CD4-positive, alpha-beta T cell treated with Interleukin-4 for 4 hours (primary cell): ENCODE data around the gene PRSS56.
"Not testable (repeated sequence)": the region's sequence is repeated elsewhere in the genome, so short reads cannot be mapped to it uniquely, and the experiment has no call there.

Experiments used
- DNase-seq: peaks from one replicate; pipeline ENCODE4 v3.0.0-alpha.2; 2020

PRSS56 gene

GRCh38 chr2:232542715-232543467, 22.7 kb downstream of the PRSS56 start:
- DNase-seq: no peak

DNA sequence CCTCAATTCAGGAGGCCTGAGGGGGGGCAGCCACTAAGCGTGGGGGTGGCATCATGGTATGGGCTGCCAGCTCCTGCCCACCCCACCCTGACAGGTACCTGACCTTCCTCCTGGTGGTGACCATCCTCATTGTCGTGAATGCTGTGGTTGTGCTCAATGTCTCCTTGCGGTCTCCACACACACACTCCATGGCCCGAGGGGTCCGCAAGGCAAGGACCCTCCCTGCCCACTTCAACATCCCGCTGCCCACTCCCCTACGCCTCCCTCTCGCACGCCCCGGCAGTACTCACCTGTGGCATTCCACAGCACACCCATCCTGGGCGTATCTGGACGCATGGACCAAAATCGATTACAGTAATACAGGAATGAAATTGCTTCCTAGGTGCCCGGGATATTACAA, 23.3 kb downstream of the PRSS56 start:
- no peak for DNase-seq

- DNase-seq: no peak
Observed at GRCh38 chr2:232543928-232544631, 23.9 kb downstream of the PRSS56 start.

- DNase-seq: no peak
Observed at GRCh38 chr2:232544674-232545073, 24.5 kb downstream of the PRSS56 start.

DNA sequence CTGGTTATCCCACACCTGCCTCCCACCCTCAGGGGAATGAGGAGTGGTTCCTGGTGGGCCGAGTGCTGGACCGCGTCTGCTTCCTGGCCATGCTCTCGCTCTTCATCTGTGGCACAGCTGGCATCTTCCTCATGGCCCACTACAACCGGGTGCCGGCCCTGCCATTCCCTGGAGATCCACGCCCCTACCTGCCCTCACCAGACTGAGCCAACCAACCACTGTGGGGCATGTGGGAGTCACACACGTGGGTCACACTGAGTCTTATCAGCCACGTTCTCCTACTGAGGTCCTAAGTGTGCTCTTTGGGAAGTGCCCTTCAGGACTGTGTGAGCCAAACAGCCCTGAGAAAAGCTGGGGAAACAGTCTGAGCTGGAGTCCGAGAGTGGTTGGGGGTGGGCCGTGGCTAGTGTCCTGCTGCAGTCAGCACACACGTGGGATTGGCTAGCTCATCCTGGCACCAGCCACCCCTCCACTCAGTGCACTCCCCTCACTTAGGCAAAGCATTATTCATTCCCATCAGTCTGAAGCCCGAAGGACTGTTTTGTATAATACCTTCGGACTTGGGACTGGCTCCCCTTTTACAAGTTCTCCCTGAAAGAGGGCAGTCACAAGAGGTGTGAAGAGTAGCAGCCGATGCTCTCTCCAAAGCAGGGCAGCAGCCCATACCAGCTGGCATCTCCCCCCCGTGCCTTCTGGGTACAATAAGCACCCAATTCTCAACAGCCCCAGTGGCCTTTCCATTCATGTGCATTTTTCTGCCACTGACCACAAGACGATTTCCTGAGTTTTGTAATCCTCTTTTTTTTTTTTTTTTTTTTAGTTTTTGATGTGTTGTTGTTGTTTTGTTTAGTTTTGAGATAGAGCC, 25.6 kb downstream of the PRSS56 start:
- no peak for DNase-seq

GRCh38 chr2:232547991-232548390, 27.8 kb downstream of the PRSS56 start:
- no peak for DNase-seq

- no peak for DNase-seq
Observed at GRCh38 chr2:232549655-232550353, 29.6 kb downstream of the PRSS56 start.

- peak; percentile 90 for DNase-seq
Observed at GRCh38 chr2:232550354-232551249, 30.4 kb downstream of the PRSS56 start, which contains the start of the genes EIF4E2 and TIGD1. TSS of gene EIF4E2 (plus strand) at chr2:232550689. CDS start at chr2:232550725, 36 bp downstream. TSS of gene TIGD1 (minus strand) at chr2:232550557. CDS start at chr2:232549882, 675 bp downstream.

DNA sequence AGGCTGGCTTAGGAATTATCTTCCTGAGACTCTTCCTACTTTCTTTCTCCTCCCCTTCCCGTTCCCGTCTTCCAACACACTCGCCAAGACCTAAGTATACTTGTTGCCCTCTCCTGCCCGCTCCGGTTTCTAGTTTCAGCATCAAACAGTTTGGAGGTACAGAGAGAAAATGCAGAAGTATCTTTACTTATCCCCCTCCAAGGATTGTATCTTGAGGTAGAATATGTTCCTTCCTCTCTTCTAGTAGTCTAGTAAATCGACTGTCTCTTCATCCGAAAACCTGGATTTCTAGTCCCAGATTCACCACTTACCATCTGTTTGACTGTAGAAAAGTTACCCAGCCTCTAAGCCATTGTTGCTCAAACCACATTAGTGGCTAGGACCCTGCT, 31.1 kb downstream of the PRSS56 start:
- DNase-seq: no peak

DNA sequence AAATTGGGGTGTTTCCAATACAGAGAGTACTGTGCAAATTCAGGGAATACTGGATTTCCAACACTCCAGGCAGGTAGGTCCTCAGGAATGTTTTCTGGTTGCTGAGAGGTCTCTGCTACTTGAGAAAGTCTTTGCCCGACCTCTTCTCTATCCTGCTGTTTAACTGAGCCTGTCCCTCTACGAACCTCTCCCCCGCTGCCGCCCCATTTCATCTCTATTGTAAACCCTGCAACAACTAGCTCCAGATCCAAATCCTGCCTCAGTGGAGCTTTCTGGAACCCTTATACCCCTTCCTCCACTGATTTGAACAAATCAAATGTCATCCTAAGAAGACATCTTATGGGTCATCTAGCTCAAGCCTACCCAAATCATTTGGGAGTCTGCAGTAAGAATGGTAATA, 31.6 kb downstream of the PRSS56 start:
- no peak for DNase-seq

- DNase-seq: no peak
Observed at GRCh38 chr2:232556426-232556825, 36.2 kb downstream of the PRSS56 start.

DNA sequence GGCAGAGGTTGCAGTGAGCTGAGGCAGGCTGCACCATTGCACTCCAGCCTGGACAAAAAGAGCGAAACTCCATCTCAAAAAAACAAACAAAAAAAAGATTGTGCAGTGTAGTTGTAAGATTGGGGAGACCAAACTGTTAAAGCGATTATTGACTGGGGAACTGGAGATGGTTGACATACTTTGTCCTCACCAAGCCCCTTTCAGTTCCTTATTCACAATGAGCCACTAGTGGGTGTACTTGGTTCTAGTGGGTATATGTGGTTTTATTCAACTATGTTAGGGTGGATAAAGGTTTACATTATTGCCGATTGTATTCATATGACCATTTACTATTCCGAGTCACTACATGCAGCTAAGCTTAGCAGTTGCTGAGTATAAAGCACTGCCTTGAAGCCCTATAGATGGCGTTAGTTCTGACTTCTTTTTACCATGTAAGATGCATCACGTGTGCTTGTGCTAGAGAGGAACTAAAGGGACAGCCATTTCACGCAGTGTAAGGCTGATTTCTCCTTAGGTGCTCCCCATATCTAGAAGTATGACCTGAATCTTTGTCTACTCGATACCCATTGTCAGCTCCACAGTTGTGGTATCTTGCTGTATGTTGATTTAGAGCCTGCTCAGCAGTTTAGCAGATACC, 42.4 kb downstream of the PRSS56 start:
- DNase-seq: no peak

DNA sequence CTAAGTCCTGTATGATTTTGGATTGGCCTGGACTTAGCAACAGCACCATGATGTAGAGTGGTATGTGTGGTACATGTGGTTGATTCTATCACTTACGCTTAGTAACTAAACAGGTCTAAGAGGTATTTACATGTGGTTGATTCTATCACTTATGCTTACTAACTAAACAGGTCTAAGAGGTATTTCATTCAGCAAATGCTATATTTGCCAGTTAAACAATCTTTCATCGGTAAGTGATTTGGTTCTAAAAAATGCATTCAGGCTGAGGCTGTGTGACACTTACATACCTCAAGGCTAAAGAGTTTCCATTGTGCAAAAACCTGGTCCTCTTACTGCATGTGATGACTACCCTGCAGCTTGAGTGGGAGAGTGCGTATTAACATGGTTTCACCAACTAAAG, 43.4 kb downstream of the PRSS56 start:
- no peak for DNase-seq

GRCh38 chr2:232567721-232568120, 47.5 kb downstream of the PRSS56 start:
- DNase-seq: no peak

- DNase-seq: no peak
Observed at GRCh38 chr2:232568161-232568560, 48.0 kb downstream of the PRSS56 start.

DNA sequence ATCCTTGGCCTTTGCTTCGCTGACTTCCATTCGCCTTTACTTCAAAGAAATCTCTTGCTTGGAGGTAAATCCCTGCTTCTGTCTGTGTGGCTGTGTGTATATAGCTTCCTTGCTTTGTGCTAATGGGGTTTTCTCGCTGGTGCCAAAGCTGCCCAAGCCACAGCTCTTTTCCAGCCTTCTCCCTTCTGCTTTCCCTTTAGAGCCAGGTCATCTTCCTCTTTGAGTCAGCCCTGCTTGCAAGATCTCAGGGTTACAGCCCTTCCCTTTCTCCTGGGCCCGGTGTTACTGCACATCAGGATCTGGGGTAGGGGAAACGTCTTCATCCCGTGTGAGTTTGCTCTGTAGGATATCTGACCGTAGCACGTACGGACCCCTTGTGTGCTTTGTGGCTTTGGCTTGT, 49.4 kb downstream of the PRSS56 start:
- no peak for DNase-seq

DNA sequence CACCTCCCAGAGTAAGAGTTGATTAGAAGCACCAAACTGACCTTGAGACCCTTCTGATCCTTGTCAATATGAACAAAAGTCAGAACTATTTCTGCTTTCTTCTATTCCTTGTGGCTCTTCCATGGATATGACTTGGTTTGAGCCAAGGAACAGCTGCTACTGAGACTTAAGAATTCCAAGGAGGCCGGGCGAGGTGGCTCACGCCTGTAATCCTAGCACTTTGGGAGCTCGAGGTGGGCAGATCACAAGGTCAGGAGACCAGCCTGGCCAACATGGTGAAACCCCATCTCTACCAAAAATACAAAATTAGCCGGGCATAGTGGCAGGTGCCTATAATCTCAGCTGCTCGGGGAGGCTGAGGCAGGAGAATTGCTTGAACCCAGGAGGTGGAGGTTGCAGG, 50.3 kb downstream of the PRSS56 start:
- DNase-seq: not testable (repeated sequence)

DNA sequence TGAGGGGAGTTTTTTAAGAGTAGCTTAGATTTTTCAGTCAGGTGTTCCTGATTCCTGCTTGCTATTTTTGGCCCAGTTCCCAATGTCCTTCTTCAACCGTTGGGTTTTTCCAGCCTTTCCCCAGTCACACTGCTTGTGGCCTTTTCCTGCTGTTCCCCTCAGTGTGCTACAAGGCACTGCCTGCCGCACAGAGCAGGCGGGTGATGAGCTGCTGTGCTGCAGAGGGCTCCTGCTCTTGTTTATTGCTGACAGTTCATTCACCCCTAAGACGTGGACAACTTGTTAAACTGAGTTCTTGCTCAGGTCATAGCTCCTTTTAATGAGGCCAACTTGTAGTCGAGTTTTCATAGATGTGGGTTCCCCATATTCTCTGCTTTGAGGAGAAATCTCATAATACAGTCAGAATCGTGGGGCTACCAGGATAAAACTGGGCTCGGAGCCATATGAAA, 50.9 kb downstream of the PRSS56 start:
- no peak for DNase-seq

DNA sequence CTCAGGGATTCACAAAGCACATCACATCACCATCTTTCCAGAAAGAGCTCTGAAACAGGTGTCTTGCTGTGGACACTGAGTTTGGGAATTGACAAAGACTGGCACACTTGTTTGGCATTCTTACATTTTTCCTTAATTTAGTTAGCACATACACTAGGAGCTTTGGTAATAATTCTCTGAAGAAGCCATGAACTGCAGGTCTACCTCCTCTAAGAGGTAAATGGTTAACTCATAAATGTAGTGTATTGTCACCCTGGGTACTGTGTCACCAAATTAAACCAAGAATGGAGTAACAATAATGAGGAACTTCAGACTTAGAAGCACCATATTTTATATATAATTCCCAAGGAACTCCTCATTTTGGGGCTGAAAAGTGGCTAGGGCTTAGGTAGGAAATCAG, 52.9 kb downstream of the PRSS56 start:
- no peak for DNase-seq

- no peak for DNase-seq
Observed at GRCh38 chr2:232573771-232574435, 53.7 kb downstream of the PRSS56 start.
